Daoy (cell line): ENCODE measurements around the gene KCNK5. TPM values are rescaled to one million over a fixed set of nuclear protein-coding genes. Genes with fewer than 3 reads are reported as not detected.

ENCODE experiments used
- DNase-seq: peaks from one replicate; pipeline ENCODE4 v3.0.0-alpha.2; 2015; ENCODE audit warnings: low read depth
- total RNA-seq: library from RNA; depleted of rRNA; stranded (reverse); fragments of >200 nt; shearing (Covaris generic); gene quantifications from 2 replicates; pipeline ENCODE4 v1.2.3, GENCODE V29; 2014; rRNA removed

The KCNK5 gene
- 5.2 and 7.1 TPM in 2 replicates for total RNA-seq

DNA sequence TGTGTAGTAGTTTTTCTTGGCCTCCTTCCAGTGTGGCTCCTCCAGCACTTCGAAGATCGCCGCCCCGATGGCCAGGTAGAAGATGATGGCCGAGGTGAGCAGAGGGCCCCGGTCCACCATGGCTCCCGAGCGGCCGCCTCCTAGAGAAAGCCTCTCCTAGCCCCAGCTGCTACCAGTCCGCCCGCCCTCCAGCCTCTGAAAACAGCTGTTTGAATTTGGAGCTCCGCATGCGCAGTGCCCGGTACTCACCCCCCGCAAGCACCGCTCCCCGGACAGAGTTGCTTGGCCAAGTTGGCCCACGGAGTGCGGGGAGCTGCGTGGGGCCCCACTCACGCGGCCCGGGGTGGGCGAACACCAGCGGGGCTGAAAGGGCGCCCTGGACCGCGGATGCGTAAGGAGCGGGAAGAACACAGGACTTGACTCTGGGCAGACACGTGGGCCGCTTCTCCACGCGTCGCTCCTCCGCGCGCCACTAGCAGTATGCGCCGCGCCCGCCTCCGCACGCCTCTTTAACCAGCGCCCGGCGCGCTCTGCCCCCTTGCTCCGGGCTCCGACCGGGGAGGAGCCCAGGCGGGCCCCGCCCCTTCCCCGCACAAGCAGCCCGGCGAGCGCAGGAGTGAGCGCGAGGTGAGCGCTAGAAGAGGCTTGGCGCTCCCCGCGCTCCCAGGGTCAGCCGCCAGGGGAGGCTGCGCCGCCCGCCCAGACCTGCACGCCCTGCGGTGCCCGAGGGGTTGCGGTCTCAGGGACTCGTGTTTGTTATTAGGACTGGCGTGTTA lies at the start of gene KCNK5:
Gene KCNK5 (minus strand): TSS at position 484 of the 776 bp plus-strand sequence. CDS start 364 bp downstream, at position 120.
- DNase-seq, result peak; percentile 90

DNA sequence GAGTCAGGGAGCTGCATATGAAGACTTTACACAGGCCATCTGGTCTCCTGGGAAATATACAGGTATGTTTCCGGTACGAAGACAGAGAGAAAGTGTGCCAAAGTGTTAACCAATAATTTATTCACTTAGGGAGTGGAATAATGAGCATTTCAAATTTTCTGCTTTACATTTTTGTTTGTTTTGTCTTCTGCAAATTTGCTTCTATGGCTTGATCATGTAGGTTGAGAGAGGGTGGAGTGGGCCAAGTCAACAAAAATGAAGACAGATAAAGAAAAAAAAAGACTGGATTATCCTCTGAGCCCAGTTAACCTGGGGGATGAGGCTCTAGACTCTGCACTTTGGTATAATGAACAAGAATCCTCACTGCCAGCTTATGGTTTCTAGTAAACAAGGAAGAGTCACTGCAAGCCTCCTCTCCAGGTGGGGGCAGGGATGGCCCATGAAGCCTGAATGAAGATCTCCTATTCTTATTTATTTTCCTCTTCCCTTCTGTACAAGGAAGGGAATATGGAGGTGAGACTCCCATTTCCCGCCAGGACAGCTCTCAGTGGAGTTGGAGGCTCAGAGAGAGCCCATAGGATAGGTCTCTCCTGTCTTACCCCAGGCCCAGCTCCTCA lies 47.2 kb upstream of the KCNK5 start:
- DNase-seq, result no peak

DNA sequence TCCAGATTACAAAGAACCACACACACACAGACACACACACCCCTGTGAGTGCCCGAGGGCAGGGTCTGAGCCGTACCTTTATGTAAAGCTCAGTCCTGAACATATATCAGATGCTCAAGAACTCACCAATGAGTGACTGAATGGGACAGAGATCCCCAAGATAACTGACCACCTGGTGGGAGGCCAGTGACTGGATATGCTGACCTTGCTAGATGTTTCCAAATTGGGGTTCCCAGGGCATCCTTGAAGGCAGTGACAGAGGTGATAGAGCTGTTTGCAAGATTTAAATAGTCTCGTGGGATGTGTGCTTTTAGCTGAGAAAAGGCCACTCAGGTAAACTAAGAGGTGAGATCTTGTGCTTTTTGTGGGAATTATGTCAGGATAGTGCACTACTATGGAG lies 45.6 kb upstream of the KCNK5 start:
- DNase-seq, result no peak

DNA sequence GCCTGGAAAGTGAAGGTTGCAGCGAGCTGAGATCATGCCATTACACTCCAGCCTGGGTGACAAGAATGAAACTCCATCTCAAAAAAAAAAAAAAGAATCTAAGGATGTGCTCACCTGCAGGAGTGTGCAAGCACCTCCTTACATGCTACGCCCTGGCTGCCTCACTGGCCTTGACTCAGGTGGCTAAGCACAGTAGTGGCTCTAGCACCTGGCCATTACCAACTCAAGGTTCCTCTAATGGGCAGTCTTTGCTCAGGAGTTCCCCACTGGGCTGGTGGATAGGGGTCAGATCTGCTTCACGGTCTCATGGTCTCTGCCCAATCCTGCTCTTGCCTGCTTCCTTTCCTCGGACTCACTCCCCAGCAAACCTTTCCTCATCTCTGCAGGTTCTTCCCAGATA lies 45.2 kb upstream of the KCNK5 start:
- DNase-seq, result no peak

GRCh38 chr6:39273406-39273821 lies 44.1 kb upstream of the KCNK5 start:
- no peak for DNase-seq

DNA sequence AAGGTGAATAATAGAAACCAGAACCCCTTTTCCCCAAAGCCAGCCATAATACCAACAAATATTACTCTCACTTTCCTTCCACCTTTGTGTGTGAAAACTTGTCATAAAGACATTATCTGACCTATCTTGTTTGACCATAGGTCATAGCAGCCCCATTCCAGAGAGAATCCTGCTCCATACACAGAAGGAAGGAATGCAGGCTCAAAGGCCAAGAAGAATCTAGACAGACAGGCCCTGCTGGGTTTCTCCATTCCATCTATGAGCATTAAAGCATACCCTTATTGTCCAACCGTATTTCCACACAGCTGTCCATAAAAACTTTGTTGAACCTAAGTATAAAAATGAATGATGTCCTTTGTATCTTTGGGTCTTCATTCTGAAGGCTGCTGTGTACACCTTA lies 40.7 kb upstream of the KCNK5 start:
- DNase-seq, result no peak

- DNase-seq, result no peak
Observed at GRCh38 chr6:39268721-39269120, 39.4 kb upstream of the KCNK5 start.

DNA sequence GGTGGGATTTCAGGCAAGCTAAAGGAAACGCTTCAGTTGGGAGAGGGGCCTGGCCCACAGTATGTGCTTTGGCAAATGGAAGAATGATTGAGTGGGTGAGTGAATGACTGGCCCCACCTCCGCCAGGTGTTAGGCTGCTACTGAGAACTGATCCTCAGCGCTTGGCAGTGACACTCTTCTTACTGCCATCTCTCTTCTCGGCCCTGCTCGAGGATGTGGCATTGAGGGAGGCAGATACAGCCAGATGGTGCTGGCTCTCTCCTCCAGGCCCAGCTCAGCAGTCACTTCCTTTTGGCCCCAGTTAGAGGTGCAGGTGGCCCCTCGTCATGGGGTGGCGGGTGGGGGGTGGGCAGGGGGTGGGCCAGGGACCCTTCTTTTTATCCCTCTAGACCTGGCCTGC lies 38.9 kb upstream of the KCNK5 start:
- DNase-seq, result no peak

- no peak for DNase-seq
Observed at GRCh38 chr6:39266782-39267355, 37.6 kb upstream of the KCNK5 start.

GRCh38 chr6:39266375-39266774 lies 37.1 kb upstream of the KCNK5 start:
- DNase-seq, result no peak

DNA sequence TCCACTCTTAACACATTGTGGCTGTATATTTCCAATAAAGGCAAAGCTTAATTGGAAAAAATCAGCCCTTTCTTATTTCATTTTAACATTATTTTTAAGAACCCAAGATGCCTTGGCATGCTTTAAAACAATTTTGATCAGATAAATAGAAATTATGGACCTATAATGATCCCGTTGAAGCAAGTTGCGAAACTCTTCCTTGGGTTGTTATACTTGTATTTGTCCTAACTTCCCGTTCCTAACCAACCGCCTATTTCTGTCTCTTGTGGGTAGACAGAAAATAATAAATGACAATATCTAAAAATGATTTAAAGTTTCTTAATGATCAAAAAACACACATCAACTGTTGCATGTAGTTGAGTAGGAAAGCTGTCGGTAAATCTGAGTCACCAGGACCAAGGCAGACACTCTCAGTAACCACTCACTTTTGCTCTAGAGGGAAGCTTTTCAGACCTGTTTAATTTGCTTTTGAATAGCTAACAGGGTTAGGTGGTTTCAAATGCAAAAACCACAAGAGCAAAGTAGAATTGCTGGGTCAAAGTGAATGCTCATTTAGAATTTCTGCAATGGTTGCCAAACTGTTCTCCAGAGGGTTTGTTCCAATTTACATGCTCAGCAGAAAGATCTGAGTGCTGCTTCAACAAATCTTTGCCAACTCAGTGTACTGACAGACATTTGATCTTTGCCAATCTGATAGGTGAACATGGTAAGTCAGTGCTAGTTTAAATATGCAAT lies 34.2 kb upstream of the KCNK5 start:
- DNase-seq, result peak; percentile 35

DNA sequence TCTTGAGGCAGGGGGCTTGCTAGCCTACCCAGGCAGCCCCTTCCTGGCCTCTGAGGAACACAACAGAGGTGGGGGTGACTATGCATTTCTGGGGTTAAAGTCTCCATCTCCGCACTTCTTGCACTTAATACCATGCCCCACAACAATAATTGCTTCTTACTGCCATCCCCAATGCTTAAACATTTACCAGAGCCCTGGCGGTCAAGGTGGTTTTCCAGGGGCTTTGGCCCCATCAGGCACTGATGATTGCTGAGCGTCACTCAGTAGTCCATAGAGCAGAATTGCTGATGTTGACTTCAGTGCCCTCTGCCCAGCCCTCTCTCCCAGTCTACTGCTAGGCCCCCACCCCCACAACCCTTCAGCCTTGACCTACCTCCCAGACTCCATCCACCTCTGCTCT lies 32.5 kb upstream of the KCNK5 start:
- DNase-seq, result no peak

- DNase-seq, result no peak
Observed at GRCh38 chr6:39260953-39261352, 31.7 kb upstream of the KCNK5 start.

- DNase-seq, result peak; percentile 46
Observed at GRCh38 chr6:39260456-39260855, 31.2 kb upstream of the KCNK5 start.

GRCh38 chr6:39256294-39256940 lies 27.1 kb upstream of the KCNK5 start:
- DNase-seq, result no peak

- no peak for DNase-seq
Observed at GRCh38 chr6:39254999-39255535, 25.8 kb upstream of the KCNK5 start.

DNA sequence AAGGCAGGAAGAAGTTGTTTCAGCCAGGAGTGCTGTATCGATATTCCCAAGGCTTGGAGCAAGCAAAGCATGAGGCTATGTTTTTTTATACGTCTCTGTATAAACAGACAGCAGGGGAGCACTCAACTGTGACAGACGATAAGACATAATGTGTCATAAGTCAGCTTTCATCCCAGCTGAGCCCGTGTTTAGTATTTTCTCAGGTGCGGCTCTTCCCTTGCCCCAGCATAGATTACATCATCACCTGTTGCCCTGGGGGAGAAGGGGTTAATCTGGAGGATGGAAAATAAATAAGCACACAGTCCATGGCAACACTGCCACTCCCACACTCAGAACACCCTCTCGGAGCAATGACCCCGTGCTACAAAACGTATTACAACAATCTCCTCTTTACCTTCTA lies 22.1 kb upstream of the KCNK5 start:
- DNase-seq, result peak; percentile 40

DNA sequence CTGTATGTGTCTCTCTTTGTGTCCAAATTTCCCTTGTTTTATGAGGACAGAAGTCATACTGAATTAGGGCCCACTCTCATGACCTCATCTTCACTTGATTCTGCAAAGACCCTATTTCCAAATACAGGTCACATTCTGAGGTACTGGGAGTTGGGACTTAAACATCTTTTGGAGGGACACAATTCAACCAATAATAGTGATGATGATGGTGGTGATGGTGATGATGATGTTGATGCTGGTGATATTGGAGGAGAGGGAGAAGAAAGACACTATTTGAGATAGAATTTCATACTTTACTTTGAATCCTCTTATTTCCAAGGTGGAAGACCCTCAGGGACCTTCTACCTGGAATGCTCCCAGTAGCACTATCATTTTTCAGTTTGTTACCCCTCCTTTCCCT lies 21.2 kb upstream of the KCNK5 start:
- DNase-seq, result no peak

DNA sequence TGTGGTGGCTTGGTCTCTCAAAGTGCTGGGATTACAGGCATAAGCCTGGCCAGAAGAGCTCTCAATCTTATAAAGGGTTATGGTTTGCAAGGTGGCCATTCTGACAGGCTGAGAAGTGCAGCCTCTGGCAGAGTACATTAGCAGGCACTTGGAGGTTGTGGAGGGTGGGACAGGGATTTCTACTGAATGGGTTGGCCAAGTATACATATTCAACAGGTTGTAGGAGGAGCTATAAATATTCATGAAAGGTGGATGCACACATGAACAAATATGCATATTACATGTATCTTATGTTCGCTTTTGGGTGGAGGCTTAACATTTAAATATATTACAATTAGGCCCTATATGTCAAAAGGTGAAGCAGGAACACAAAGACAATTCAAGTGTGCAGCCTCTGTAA lies 20.0 kb upstream of the KCNK5 start:
- DNase-seq, result no peak

- DNase-seq, result no peak
Observed at GRCh38 chr6:39247667-39248194, 18.5 kb upstream of the KCNK5 start.

DNA sequence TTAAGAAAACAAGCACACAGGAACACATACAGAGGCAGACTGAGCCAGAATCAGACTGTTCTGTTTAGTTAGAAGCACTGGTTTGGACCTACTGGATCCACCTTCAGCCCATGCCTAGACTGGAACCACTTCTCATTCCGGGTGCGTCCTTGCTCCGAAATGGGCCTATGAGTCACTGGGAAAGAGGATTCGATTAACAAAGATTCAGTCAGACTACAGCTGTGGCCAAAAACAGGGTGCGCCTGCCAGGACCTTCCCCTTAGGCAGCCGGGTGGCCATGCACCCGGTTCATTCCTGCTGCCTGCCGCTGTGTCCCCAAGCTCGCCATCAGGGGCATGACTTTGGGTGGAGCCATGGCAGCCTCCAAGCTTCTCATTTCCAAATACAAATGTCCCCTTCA lies 14.5 kb upstream of the KCNK5 start:
- no peak for DNase-seq
